Left ventricle myocardium inferior (tissue), 1 donor: ENCODE results near the gene UBTD1. TPM values are rescaled to one million over a fixed set of nuclear protein-coding genes. Genes with fewer than 3 reads are reported as not detected.
A peak's percentile ranks its signal among the peaks of the same experiment; 100 is the strongest.

Experiments
- DNase-seq: peaks from one replicate; pipeline ENCODE4 v3.0.0-alpha.2; 2020
- H3K27ac ChIP-seq: fragments of 200-600 bp; replicated peaks from 2 replicates; pipeline ENCODE4 v1.8.0; 2021
- H3K27me3 ChIP-seq: fragments of 200-600 bp; 2 replicates; pipeline ENCODE4 v1.8.0; 2021; ENCODE audit warnings: low read depth
- H3K36me3 ChIP-seq: fragments of 200-600 bp; 2 replicates; pipeline ENCODE4 v1.8.0; 2021
- H3K4me1 ChIP-seq: fragments of 200-600 bp; 2 replicates; pipeline ENCODE4 v1.8.0; 2021
- H3K4me3 ChIP-seq: fragments of 200-600 bp; 2 replicates; pipeline ENCODE4 v1.8.0; 2021; ENCODE audit warnings: mild to moderate bottlenecking, moderate library complexity
- H3K9me3 ChIP-seq: fragments of 200-600 bp; replicated peaks from 2 replicates; pipeline ENCODE4 v1.8.0; 2021
- intact Hi-C: fragments of 100-400 bp; cut with micrococcal nuclease; formaldehyde crosslinking; loops from one replicate; pipeline ENCODE4 v1.11.0; 2022
- total RNA-seq: library from RNA; stranded (reverse); fragmentation: NEBNext Ultra II Directional; extraction: Animal tissue kit (Norgen Biotek cat#: 25700); gene quantifications from one replicate; pipeline ENCODE4 v1.2.1, GENCODE V29; 2021
- TF ChIP-seq, protein P1 (sequence below): fragments of 200-600 bp; IDR thresholded peaks from 2 replicates; pipeline ENCODE4 v1.8.0; 2021; ENCODE audit warnings: antibody characterized with exemption, mild to moderate bottlenecking, borderline replicate concordance
- donor health status: DM: no; HTN: yes; CAD: no; lungs with severe emphysema.

The UBTD1 gene
- total RNA-seq, 1 donor from 2014 or later = 17.1 TPM

DNA sequence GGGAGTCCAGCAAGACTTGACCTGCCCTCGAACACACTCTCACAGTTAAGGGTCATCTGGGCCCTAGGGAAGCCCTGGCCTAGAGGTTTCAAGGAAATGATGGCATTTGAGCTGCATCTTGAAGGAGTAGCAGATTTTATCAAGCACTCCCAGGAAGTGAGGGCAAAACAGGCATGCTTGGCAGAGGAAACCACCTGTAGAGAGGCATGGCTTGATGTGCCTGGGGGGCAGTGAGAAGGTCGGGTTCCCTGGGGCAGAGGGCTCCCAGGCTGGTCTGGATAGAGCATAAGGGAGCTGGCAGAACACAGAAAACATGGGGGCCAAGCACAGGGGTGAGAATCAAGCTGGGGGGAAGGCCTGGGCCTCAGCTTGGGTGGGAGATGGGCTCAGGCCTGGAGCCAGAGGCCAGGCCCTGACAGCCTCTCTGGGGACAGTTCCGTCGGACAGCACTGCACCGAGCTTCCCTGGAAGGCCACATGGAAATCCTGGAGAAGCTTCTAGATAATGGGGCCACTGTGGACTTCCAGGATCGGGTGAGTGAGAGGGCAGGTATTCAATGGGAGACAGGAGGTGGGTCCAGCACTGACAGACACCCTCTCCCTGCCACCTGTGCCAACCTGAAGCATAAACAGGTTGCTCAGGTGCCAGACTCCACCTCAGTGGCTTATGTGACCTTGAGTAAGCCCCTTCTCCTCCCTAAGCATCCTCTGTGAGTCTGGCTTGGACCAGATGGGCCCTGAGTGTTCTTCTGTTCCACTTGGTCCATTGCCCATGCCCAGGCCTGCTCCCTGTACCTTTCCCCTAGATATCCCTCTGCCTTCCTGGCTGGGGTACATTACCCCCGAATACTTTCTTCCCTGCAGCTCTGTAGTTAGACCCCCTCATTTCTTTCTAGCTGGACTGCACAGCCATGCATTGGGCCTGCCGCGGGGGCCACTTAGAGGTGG lies 82.0 kb downstream of the UBTD1 start:
- peak overlapping the region; percentile 64 for H3K27ac ChIP-seq
- no peaks in the 10 kb centered on the region for H3K9me3 ChIP-seq
- H3K4me1 ChIP-seq = peaks cover 35% of the 10 kb centered on the region
- TF ChIP-seq, protein P1, sequence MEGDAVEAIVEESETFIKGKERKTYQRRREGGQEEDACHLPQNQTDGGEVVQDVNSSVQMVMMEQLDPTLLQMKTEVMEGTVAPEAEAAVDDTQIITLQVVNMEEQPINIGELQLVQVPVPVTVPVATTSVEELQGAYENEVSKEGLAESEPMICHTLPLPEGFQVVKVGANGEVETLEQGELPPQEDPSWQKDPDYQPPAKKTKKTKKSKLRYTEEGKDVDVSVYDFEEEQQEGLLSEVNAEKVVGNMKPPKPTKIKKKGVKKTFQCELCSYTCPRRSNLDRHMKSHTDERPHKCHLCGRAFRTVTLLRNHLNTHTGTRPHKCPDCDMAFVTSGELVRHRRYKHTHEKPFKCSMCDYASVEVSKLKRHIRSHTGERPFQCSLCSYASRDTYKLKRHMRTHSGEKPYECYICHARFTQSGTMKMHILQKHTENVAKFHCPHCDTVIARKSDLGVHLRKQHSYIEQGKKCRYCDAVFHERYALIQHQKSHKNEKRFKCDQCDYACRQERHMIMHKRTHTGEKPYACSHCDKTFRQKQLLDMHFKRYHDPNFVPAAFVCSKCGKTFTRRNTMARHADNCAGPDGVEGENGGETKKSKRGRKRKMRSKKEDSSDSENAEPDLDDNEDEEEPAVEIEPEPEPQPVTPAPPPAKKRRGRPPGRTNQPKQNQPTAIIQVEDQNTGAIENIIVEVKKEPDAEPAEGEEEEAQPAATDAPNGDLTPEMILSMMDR = no peak
- intact Hi-C loops = no loop called here
- no peaks in the 10 kb centered on the region for H3K36me3 ChIP-seq
- H3K27me3 ChIP-seq = no peaks in the 10 kb centered on the region
- no peak for DNase-seq
- no peak overlapping the region for H3K4me3 ChIP-seq

DNA sequence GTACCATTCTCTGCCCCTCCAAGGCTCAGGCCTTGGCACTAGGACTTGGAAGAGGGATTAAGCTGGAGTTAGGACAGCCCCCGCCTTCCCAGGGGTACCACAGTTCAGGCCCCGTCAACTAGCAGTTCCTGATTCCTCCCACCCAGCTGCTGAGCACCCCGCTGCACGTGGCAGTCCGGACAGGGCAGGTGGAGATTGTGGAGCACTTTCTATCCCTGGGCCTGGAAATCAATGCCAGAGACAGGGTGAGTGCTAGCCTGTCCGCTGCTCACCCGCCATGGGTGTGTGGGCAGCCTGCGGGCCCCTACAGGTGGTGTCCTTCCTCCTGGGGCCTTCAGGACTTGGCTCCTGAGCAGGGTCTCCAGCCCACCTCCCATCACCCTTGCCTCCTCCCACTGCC lies 83.4 kb downstream of the UBTD1 start:
- no peak for DNase-seq
- TF ChIP-seq, protein P1 = no peak
- no peaks in the 10 kb centered on the region for H3K27me3 ChIP-seq
- H3K36me3 ChIP-seq = no peaks in the 10 kb centered on the region
- no peaks in the 10 kb centered on the region for H3K9me3 ChIP-seq
- H3K27ac ChIP-seq = peak overlapping the region; percentile 94
- intact Hi-C loops = no loop called here
- H3K4me3 ChIP-seq = no peak overlapping the region
- H3K4me1 ChIP-seq = peaks cover 41% of the 10 kb centered on the region

DNA sequence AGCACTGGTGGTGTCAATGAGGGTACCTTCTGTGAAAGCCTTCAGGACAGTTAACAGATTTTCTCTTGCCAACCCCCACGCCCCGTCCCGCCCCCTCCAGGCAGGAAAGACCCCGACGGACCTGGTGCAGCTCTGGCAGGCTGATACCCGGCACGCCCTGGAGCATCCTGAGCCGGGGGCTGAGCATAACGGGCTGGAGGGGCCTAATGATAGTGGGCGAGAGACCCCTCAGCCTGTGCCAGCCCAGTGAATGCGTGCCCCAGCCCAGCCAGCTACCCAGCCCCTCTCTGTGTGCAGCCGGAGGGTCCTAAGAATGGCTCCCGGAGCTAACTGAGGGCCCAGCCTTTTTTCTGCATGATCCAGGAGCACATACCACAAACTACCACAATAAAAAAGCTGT lies 84.8 kb downstream of the UBTD1 start:
- TF ChIP-seq, protein P1 = no peak
- DNase-seq = no peak
- H3K9me3 ChIP-seq = no peaks in the 10 kb centered on the region
- H3K27me3 ChIP-seq = no peaks in the 10 kb centered on the region
- peaks cover 41% of the 10 kb centered on the region for H3K4me1 ChIP-seq
- peak overlapping the region; percentile 94 for H3K27ac ChIP-seq
- no peak overlapping the region for H3K4me3 ChIP-seq
- intact Hi-C loops = no loop called here
- no peaks in the 10 kb centered on the region for H3K36me3 ChIP-seq

DNA sequence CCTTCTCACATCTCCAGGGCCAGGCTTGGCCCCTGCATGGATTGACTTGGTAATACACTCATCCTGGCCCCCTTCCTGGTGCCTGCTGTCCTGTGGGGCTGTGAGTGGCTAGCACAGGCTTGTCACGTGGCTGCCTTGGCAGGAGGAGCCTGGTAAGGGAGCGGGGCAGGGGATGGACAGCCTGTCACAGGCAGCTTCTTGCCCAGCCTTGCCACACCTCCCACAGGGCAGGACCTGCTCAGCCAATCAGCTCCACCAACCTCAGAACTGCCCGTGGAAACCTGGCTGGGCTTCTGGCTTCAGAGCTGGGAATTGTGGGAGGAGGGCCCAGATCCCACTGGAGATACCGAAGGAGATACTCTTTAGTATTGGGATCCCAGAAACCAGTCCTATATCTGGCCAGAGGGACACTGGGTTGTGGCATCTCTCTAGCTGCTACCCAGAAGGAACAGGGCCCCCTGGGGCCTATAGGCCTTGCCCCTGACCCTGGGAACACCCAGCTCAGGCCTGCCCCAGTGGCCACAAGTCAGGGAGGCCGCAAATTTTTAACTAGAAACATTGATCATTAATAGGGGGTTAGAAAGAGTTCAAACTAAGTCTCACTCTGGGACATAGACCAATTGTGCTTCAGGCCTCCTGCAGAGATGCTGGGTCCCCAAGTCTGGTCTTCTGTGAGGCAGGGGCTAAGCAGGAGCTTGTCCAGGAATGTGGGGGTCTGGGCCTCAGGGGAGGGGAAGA lies 85.5 kb downstream of the UBTD1 start, which contains the start of gene HOGA1:
Gene HOGA1, plus strand, starts transcription at position 330 of the 738 bp plus-strand sequence. Its CDS starts 315 bp downstream, at position 645.
- peak within 1 kb of the TSS; percentile 94 for H3K27ac ChIP-seq
- peaks cover 41% of the 10 kb centered on the region for H3K4me1 ChIP-seq
- H3K27me3 ChIP-seq = no peaks in the 10 kb centered on the region
- intact Hi-C loops = no loop called here
- peak within 1 kb of the TSS; percentile 47 for H3K4me3 ChIP-seq
- no peaks in the 10 kb centered on the region for H3K9me3 ChIP-seq
- TF ChIP-seq, protein P1 = no peak
- DNase-seq = peak; percentile 86
- H3K36me3 ChIP-seq = no peaks in the 10 kb centered on the region

DNA sequence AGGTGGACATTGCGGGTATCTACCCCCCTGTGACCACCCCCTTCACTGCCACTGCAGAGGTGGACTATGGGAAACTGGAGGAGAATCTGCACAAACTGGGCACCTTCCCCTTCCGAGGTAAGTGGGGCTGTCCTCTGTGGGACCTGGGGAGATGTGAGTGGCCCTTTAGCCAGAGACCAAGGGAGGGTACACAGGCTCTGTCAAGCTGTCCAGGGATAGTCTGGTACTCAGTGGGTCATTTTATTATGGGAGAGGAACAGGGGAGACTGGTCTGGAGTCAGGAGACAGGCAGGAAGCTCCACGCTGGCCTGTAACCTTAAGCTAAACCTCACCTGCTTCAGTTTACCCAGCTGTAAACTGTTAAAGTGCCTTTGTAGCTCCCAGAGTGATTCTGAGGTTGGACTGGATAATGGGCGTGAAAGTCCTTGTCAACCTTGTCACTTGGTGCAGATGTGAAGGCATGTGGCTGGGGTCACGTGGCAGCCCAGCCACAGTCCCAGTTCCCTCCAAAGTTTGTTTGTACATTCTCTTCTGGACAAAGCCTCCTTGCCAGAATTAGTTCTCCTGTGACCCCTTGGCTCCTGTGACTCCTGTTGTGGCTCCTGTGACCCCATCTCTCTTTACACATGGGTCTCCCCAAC lies 86.2 kb downstream of the UBTD1 start:
- TF ChIP-seq, protein P1 = no peak
- H3K27me3 ChIP-seq = no peaks in the 10 kb centered on the region
- peaks cover 41% of the 10 kb centered on the region for H3K4me1 ChIP-seq
- H3K36me3 ChIP-seq = no peaks in the 10 kb centered on the region
- H3K4me3 ChIP-seq = peak overlapping the region; percentile 47
- no peaks in the 10 kb centered on the region for H3K9me3 ChIP-seq
- intact Hi-C loops = no loop called here
- peak overlapping the region; percentile 94 for H3K27ac ChIP-seq
- peak; percentile 48 for DNase-seq
